Left renal pelvis (tissue), 4 donors: ENCODE results near the gene HINT2. TPM values are rescaled to one million over a fixed set of nuclear protein-coding genes. Genes with fewer than 3 reads are reported as not detected.
A peak's percentile ranks its signal among the peaks of the same experiment; 100 is the strongest.

Experiments used
- DNase-seq, 4 donors: peaks; one replicate each; pipeline ENCODE4 v3.0.0-alpha.2; 2013; ENCODE audit warnings: low read depth in 4 of 4, low spot score in 3 of 4
- polyA plus RNA-seq, 4 donors: library from polyadenylated mRNA; unstranded; fragments of 120-200 nt; gene quantifications; one replicate each; pipeline ENCODE4 v1.2.1, GENCODE V29; 2013; ENCODE audit not compliant: insufficient read length in 4 of 4

HINT2 gene
- polyA plus RNA-seq, 4 donors: 32.0 to 57.4 (median 53.8) TPM

GRCh38 chr9:35842020-35842745, 27.3 kb upstream of the HINT2 start:
- DNase-seq: no peak

DNA sequence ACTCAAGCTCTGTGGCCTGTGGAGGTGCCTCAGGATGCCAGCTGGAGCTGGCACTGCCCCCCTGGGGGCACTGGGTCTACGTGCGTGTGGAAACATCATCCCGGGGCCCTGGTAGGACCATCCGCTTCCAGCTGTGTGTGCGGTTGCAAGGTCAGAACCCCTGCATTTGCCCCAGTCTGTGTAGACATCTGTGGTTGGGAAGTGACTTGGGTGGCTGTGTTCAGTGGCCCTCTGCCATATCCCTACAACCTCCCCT, 26.7 kb upstream of the HINT2 start:
- no peak for DNase-seq

DNA sequence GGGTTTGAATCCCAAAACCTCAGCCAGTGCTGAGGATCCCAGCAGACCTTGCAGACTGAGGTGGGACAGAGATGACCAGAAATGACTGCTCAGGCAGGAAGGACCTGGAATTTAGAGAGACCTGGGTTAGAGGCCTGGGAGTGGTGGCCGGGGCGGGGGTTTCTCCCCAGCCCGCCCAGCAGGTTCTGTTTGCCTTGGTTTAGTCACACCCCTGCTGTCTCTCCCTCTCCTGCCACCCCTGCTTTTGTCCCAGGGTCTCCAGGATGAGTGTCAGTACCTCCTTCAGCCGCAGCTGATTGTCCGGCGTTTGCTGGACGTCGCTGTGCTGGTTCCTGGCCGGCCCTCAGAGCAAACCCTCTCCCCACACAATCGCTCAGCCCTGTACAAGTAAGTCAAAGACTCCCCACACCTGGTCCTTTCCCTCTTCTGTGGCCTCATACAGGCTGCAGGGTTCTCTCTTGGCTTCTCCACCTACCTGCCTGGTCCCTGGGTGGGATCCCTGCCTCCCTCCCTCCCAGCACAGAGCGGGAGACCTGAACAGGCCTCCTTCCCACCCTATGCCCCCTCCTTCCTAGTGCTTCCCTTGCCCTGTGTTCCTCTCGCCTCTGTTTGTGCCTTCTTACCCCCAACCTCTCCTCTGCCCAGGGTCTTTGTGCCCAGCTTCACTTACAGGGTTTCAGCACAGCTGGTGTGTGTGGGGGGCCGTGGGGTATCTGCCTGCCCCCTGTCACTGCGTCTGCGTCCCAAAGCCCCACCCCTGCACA, 26.2 kb upstream of the HINT2 start:
- DNase-seq: no peak

GRCh38 chr9:35839926-35840325, 25.1 kb upstream of the HINT2 start:
- DNase-seq: no peak

GRCh38 chr9:35836595-35836994, 21.8 kb upstream of the HINT2 start:
- DNase-seq: no peak

GRCh38 chr9:35835766-35836165, 20.9 kb upstream of the HINT2 start:
- DNase-seq: no peak

GRCh38 chr9:35835216-35835632, 20.4 kb upstream of the HINT2 start:
- DNase-seq: no peak

DNA sequence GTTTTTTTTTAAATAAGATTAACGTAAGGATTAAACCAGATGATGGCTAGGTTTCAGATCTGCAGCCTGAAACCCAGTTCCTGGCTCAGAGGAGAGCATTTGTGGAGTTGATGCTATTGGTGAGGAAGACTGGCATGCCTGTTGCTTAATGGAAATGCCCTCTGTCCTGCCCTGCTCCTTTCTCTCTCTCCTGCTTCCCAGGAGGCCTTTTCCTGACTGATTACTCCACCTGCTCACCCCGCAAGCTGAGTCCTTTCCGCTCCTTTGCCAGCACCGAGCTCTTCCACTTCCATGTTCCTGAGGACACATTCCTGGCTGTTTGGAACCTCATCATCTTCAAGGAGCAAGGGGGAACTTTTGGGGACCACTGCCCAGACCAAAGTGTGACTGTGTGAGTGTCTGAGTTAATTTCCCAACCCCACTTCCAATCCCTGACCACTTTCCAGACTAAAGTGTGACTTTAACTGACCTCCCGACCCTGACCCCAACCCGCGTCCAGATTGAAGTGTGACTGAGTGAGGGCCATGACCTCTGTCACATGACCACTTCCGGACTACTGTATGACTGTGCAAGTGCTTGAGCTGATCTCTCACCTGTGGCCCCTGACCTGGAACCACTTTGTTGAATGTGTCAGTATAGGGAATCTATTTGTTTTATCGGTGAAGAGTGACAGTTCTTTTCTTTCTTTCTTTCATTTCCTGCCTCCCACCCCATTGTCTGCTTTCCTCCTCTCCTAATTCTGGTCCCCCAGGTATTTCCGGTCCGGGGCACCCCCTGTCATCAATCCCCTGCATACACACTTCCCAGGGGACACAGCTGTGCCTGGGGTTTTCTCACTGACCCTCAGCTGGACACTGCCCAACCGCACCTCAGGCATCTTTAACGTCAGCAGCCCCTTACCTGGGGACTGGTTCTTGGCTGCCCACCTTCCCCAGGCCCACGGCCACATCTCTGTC, 19.7 kb upstream of the HINT2 start:
- DNase-seq: no peak

DNA sequence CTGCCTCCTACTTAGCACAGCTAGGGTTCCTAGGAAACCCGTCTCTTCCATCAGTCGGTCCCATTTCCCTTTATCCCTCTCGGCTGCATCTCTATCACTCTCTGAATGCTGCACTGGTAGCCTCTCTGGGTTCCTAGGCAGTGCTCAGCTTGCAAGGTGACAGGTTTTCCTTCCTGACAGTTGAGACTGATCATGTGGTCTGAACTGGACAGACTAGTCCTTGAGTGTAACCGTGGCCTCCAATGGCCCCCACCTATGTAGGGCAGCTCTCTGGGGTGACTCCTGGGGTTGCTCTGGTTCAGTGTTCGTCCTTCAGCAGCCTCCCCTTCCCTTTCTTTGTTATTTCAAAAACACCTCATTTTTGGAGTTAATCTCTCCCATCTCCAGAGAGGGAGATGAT, 18.0 kb upstream of the HINT2 start:
- no peak for DNase-seq

DNA sequence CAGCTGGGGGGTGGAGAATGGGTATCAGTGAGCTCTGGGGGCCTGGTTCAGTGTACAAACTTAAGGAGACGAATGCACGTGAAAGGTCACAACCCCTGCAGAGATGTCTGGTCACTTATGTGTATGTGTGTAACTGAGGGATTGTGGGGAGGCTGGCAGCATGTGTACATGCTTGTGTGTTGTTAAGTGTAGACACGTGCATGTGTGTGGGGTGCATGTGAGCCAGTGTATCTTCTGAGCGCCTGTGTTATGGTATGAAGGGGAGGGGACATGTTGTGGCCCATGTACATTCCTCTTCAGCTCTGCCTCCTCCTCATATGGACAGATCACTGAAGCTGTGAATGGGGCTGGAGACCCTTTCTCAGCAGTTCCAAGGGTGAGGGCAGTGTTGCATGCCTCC, 16.2 kb upstream of the HINT2 start:
- no peak for DNase-seq

DNA sequence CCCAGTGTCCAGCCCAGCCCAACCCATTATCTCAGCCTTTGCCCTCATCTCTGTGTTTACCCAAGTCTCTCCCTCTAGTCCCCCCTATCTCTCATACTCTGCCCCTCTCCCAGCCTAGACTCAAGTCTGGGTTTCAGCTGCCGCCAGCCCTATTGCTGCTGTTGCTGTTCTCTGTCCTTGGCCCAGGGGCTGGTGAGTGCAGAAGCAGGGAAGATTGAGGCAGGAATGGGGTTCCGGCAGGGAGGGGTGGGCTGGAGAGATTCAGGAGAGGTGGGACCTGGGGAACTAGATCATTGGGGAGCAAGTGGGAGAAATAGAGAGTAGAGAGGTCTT, 14.9 kb upstream of the HINT2 start:
- DNase-seq: no peak

DNA sequence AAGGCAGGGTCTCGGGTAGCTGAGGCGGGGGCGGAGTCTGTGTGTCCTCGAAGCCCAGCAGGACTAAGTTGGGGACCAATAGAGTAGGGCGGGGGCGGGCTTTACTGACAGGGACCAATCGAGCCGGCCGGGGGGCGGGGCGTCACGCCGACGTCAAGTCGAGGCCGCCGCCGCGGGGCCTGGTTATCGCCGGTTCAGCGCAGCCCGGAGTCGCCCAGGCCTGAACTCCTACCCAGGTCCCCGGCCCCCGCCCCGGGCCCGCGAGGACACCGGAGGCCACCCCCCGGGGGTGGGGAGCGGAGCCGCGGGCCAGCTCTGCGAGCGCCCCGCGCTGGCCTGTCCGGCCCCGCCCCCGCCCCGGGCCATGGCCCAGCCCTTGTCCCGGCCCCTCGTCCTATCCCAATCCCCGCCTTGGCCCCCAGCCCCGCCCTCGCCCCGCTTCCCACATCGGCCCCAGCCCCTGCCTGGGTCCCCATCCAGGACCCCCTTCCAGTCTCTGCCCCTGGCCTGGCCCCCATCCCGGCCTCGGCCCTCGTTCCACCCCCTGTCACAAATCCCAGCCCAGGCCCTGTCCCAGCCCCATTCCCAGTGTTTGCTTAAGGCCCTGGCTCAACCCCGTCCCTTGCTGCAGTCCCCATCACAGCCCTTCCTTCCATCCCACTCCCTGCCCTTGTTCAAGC, 14.4 kb upstream of the HINT2 start, which contains the start of gene TMEM8B:
Gene TMEM8B, plus strand, starts transcription at position 145 of the 680 bp plus-strand sequence. Its CDS starts 220 bp downstream, at position 365.
- peak in 3 of 4 donors; percentile 86 to 91 (median 88) for DNase-seq

GRCh38 chr9:35828716-35829083, 13.9 kb upstream of the HINT2 start, which contains the start of gene FAM221B:
Gene FAM221B (minus strand): TSS chr9:35828732. CDS start chr9:35826161, 2,571 bp downstream.
- no peak for DNase-seq

GRCh38 chr9:35827486-35827885, 12.6 kb upstream of the HINT2 start:
- DNase-seq: no peak

DNA sequence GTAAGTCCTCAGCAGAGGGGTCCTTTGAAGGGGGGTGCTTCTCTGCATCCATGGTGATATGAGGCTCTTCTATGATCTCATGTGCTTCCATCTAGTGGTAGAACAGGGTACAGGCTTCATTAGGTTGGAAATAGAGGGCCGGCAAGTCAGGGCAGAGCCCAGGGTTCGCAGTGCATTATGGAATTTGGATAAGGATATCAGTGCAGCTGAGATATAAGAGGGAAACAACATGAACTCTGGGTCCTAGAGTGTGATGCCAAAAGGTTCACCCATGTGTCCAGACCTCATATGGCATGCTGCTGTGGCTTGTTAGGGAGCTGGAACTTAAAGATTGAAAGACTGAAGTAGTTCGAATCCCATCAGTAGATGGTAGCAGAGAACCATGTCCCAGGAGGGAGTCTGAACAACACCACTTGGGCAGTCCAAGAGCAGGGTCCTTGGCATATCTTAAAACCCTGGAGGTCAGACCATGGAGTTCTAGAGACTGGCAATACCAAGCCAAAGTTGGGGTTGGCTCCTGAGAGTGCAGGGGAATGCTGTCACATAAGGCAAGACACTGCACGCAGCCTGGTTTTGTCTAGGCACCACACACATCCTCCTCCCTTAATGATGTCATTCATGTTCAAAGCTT, 11.3 kb upstream of the HINT2 start:
- no peak for DNase-seq

DNA sequence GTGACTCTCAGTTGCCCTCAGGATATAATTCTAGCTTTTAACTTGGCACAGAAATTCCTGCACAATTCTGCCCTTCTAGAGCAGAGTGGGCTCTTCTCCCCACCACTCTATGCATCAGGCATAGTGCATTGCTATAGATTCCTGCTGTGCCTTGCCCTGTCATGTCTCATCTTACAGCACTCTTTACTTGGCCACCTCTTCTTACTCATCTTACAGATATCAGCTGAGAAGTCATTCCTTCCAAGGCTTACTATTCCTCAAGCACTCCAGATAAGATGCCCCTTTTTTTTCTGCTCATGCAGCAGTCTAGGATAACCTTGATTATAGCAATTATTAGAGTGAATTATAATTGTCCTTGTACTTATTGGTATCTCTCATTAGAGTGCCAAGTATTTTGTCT, 8.1 kb upstream of the HINT2 start:
- DNase-seq: no peak

GRCh38 chr9:35820076-35820475, 5.2 kb upstream of the HINT2 start:
- DNase-seq: no peak

DNA sequence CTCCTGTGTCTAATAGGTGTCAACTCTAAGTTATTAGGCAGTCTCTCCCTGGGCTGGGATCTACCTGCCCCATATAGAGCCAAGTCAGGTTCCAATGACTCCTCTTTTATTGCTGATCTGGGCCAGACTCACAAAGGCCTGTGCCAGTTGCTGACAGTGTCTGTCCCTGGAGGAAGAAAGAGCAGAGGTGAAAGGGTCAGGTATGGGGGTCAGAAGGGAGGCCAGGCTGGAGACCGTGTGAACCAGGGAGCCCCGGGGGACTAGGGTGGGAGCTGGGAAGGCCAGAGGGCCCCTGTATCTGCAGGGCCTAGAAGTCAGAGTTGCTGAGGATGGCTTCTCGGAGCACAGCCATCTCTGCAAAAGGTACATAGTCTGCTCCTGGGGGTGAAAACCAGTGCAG, 3.5 kb upstream of the HINT2 start:
- DNase-seq: no peak

- no peak for DNase-seq
Observed at GRCh38 chr9:35816708-35817107, 1.9 kb upstream of the HINT2 start.

DNA sequence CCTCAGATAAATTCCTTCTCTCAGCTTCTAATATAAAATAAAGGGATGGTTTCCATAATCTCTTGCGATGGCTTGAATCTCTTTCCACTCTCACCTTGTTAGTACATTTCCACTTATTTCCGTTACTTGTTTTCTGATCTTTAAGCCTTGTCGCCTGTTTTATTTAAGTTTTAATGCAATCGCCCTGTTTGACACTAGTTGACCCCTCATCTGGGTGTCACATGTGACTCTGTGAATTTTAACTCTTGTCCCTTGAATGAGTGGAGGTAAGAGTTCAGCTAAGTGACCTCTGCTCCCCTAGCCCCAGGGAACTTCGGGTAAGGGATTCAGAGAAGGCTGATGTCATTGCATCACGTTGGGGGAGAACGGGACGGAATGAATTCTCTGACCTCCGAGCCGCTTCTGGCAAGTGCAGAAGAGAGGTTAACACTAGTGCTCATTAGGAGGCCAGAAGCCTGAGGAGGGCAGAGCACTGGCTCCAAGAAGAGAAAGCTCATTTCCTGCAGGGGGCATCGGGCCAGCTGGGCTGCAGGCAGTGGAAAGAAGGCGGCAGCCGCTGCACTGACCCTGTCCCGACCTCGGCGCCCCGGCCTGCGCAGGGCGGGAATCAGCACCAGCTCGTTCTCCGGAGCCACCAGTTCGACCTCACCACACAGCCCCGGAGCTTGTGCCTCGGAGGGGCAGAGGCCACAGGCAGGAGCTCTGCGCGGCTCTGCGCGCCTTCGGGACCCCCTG, 569 bp downstream of the HINT2 start:
- no peak for DNase-seq
